Chondrocyte (in vitro differentiated cells): ENCODE measurements around the gene TNFRSF19. TPM values are rescaled to one million over a fixed set of nuclear protein-coding genes. Genes with fewer than 3 reads are reported as not detected.

Source experiments
- DNase-seq: peaks from one replicate; pipeline ENCODE4 v3.0.0; 2021; ENCODE audit warnings: mixed read lengths, low spot score
- H3K27ac Mint-ChIP-seq: one replicate; pipeline ENCODE4 v1.8.0; 2021; ENCODE audit warnings: mild to moderate bottlenecking, moderate library complexity, mixed read lengths; ENCODE audit not compliant: unreplicated experiment
- H3K27me3 Mint-ChIP-seq: 2 replicates; pipeline ENCODE4 v1.8.0; 2021; ENCODE audit warnings: low read depth, mixed read lengths
- H3K36me3 Mint-ChIP-seq: 2 replicates; pipeline ENCODE4 v1.8.0; 2021; ENCODE audit warnings: low read depth, mixed read lengths
- H3K4me1 Mint-ChIP-seq: 2 replicates; pipeline ENCODE4 v1.8.0; 2021; ENCODE audit warnings: low read depth, mild to moderate bottlenecking, mixed read lengths
- H3K4me3 Mint-ChIP-seq: one replicate; pipeline ENCODE4 v1.8.0; 2021; ENCODE audit warnings: mild to moderate bottlenecking, moderate library complexity, mixed read lengths; ENCODE audit not compliant: unreplicated experiment
- H3K9me3 Mint-ChIP-seq: 2 replicates; pipeline ENCODE4 v1.8.0; 2021; ENCODE audit warnings: low read depth, mixed read lengths
- total RNA-seq: library from RNA; stranded (reverse); gene quantifications from 3 replicates; pipeline ENCODE4 v1.2.1, GENCODE V29; 2021
- TF ChIP-seq, protein P1 (sequence below): fragments of 200-600 bp; sonication (generic); IDR thresholded peaks from 2 replicates; pipeline ENCODE4 v1.5.0; 2021; ENCODE audit warnings: antibody characterized with exemption, mild to moderate bottlenecking, moderate library complexity

TNFRSF19 gene
- total RNA-seq, 1 donor from 2014 or later: 1.3 TPM

DNA sequence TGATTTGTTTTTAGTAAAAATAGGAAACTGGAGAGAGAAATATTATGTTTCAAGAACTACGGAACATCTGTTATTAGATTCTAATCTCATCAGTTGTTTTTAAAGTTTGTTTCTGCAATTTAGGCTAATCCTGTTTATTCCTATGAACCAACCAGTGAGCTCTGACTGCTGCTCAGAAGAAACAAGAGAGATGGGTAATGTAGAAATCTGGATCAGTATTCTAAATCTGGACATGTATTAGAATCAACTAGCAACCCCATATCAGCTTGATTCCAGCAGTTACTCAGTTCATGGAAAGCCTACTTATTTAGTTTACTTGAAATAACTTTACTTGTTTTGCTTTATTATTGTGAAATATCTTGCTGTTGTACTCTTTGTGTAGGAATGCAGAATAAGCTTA is 115.2 kb downstream of the TNFRSF19 start:
- H3K36me3 Mint-ChIP-seq: no peaks in the 10 kb centered on the region
- H3K27ac Mint-ChIP-seq: no peak overlapping the region
- TF ChIP-seq, protein P1, sequence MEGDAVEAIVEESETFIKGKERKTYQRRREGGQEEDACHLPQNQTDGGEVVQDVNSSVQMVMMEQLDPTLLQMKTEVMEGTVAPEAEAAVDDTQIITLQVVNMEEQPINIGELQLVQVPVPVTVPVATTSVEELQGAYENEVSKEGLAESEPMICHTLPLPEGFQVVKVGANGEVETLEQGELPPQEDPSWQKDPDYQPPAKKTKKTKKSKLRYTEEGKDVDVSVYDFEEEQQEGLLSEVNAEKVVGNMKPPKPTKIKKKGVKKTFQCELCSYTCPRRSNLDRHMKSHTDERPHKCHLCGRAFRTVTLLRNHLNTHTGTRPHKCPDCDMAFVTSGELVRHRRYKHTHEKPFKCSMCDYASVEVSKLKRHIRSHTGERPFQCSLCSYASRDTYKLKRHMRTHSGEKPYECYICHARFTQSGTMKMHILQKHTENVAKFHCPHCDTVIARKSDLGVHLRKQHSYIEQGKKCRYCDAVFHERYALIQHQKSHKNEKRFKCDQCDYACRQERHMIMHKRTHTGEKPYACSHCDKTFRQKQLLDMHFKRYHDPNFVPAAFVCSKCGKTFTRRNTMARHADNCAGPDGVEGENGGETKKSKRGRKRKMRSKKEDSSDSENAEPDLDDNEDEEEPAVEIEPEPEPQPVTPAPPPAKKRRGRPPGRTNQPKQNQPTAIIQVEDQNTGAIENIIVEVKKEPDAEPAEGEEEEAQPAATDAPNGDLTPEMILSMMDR: no peak
- H3K27me3 Mint-ChIP-seq: no peaks in the 10 kb centered on the region
- DNase-seq: no peak
- peaks cover 7% of the 10 kb centered on the region for H3K9me3 Mint-ChIP-seq
- no peaks in the 10 kb centered on the region for H3K4me1 Mint-ChIP-seq
- no peak overlapping the region for H3K4me3 Mint-ChIP-seq

DNA sequence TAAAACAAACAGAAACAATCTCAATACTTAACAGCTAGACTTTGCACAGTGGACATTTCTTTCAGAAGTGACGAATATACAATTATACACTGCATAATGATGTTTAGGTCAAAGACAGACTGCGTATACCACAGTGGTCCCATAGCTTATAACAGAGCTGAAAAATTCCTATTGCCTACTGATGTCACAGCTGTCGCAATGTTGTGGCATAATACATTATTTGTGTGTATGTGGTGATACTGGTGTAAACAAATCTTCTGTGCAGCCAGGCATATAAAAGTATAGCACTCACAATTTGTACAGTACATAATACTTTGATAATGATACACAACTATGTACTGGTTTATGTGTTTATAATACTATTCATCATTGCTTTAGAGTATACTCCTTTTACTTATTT is 116.7 kb downstream of the TNFRSF19 start:
- DNase-seq: no peak
- Mint-ChIP-seq H3K27me3 (peaks cover 2% of the 10 kb centered on the region), H3K36me3 (no peaks in the 10 kb centered on the region), H3K27ac (no peak overlapping the region), H3K4me1 (no peaks in the 10 kb centered on the region), H3K4me3 (no peak overlapping the region), H3K9me3 (peaks cover 7% of the 10 kb centered on the region)
- TF ChIP-seq, protein P1: no peak

DNA sequence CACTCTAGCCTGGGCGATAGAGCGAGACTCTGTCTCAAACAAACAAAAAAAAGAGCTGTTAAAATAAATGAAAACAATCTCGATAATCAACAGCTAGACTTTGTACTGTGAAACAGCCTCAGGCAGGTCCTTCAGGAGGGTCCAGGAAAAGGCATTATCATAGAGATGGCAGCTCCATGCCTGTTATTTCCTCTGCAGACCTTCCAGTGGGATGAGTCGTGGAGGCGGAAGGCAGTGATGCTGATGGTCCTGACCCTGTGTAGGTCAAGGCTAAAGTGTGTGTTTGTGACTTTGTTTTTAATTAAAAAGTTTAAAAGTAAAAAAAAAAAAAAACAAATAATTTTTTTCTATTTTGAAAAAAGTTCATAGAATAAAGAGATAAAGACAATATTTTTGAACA is 117.4 kb downstream of the TNFRSF19 start:
- Mint-ChIP-seq H3K9me3 (peaks cover 7% of the 10 kb centered on the region), H3K4me3 (no peak overlapping the region), H3K27ac (no peak overlapping the region), H3K4me1 (peaks cover 1% of the 10 kb centered on the region), H3K36me3 (no peaks in the 10 kb centered on the region), H3K27me3 (peaks cover 2% of the 10 kb centered on the region)
- no peak for DNase-seq
- TF ChIP-seq, protein P1: no peak

DNA sequence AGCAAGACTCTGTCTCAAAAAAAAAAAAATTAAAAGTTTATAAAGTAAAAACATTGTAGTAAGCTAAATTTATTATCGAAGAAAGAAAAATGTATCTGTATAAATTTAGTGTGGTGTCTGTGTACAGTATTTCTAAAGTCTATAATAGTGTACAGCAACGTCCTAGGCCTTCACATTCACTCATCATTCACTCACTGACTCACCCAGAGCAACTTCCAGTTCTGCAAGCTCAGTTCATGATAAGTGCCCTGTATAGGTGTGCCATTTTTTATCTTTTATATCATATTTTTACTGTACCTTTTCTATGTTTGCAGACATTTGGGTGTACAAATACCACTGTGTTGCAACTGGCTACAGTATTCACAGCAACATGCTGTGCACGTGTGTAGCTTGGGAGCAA is 118.1 kb downstream of the TNFRSF19 start:
- Mint-ChIP-seq H3K9me3 (peaks cover 7% of the 10 kb centered on the region), H3K4me3 (no peak overlapping the region), H3K27me3 (peaks cover 2% of the 10 kb centered on the region), H3K36me3 (no peaks in the 10 kb centered on the region), H3K4me1 (peaks cover 7% of the 10 kb centered on the region), H3K27ac (no peak overlapping the region)
- no peak for DNase-seq
- TF ChIP-seq, protein P1: no peak

DNA sequence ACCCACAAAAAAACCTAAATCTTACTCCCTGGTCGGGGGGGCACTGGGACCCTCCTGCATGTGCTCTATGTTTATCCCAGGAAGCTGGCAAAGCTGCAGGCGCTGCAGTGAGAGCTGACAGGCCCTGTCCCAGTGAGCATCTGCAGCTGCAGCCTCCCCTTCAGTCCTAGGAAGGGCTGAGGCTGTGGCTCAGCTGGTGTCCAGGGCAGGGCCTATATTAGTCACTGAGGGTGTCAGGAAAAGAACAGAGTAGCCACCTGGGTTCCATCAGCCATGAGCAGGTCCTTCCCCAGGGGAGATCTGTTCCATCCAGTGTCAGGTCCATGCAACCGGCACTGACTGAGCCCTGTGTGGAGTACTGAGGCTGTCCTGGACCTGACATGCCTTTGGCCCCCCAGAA is 120.5 kb downstream of the TNFRSF19 start:
- Mint-ChIP-seq H3K4me1 (peaks cover 7% of the 10 kb centered on the region), H3K36me3 (no peaks in the 10 kb centered on the region), H3K27ac (no peak overlapping the region), H3K9me3 (no peaks in the 10 kb centered on the region), H3K27me3 (peaks cover 2% of the 10 kb centered on the region), H3K4me3 (no peak overlapping the region)
- DNase-seq: no peak
- TF ChIP-seq, protein P1: no peak
